Islet precursor cell (in vitro differentiated cells): ENCODE data around the gene TGFBR1.

Experiments
- DNase-seq: peaks from one replicate; pipeline ENCODE4 v3.0.0-alpha.2; 2018

Gene TGFBR1

GRCh38 chr9:99172124-99173091, 67.5 kb downstream of the TGFBR1 start:
- no peak for DNase-seq

DNA sequence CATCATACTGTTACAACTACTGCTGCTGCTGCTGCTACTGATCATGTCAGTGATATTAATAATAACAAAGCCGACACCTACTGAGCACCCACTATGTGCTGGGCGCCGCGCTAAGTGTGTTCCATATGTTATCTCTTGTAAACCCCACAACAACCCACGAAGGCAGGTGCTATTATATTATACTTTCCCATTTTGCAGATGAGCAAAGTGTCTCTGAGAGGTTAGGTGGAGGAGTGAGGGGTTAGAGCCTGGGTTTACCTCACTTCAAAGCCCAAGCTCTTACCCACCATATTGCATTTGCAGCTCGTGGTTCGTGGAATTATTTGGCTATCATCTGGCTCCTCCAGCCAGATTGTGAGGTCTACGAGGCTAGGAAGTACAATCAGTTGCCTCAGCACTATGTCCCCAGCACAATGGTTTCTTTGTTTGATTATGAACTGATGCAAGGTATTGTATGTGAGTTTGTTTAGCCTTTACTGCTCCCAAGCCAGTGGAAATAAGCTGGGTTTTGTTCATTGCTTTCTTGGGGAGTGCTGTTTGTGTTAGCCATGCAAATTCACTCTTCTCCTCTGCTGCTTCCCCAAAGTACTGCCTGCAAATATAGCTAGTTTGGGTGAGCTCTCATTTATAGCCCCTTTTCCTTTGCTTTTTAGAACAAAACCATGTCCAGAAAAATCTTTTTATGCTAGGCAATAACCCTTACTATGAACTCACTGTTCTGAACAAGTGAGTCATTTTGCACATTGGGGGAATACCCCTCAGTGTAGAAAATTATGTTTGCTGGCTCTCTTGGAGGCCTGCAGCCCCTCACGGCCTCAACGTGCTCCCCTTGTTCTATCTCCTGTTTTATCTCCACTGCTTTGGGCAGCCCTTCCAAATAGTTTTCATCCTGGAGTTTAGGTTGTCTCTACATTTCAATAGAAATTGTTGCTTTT, 68.9 kb downstream of the TGFBR1 start:
- DNase-seq: no peak

DNA sequence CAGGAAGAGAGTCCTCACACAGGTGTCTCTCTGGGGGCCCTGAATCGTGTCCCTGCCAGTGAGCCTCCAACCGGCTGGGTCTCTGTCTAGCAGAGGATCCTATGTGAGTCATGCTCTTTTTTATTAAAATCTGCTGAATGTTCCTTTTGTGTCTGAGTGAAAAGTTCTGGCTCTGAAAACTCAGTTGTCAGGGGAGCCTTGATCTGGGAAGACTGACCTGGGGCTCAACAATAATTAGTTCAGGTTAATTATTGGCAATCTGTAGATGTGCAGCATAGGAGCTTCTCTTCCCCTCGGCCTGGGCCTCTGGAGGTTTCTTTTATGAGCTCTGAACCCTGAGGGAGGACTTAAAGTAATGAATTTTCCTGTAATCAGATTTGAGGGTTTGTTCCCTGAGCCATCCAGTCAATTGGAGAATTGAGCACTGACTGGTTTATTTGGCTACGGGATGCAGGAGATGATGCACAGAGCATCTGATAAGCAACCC, 71.7 kb downstream of the TGFBR1 start:
- peak; percentile 80 for DNase-seq

DNA sequence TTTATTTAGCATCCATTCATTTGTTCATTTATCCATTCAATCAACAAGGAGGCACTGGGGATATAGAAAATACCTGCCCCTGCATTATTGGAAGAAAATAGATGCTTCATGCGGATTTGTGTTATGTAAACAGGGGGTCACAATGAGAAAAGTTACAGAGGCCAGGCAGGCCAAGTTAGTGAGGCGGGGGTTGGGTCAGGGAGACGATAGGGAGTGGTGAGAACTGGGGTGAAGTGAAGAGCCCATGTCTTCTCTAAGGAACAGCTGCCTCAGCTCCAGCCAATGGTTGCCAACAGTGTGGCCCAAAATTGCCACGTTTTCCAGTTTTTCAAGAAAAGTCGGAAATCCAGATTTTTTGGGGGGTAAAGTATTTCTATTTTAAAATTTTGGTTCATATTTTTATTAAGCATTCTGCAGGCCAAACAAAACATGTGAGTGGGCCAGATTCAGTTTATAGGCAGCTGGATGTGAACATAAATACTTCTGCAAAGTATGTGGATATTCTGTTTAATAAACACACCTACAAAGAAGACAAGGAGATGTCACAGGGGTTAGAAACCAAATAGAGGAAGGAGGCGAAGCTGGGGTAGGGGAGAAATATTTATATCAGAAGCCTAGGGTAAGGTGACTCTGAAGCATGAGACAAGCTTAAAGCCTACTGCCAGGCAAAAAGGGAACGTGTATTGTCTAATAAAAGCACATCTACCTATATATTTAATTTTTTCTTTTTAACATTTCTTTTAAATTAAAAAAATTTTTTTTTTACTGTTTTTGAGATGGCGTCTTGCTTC, 72.9 kb downstream of the TGFBR1 start:
- no peak for DNase-seq

DNA sequence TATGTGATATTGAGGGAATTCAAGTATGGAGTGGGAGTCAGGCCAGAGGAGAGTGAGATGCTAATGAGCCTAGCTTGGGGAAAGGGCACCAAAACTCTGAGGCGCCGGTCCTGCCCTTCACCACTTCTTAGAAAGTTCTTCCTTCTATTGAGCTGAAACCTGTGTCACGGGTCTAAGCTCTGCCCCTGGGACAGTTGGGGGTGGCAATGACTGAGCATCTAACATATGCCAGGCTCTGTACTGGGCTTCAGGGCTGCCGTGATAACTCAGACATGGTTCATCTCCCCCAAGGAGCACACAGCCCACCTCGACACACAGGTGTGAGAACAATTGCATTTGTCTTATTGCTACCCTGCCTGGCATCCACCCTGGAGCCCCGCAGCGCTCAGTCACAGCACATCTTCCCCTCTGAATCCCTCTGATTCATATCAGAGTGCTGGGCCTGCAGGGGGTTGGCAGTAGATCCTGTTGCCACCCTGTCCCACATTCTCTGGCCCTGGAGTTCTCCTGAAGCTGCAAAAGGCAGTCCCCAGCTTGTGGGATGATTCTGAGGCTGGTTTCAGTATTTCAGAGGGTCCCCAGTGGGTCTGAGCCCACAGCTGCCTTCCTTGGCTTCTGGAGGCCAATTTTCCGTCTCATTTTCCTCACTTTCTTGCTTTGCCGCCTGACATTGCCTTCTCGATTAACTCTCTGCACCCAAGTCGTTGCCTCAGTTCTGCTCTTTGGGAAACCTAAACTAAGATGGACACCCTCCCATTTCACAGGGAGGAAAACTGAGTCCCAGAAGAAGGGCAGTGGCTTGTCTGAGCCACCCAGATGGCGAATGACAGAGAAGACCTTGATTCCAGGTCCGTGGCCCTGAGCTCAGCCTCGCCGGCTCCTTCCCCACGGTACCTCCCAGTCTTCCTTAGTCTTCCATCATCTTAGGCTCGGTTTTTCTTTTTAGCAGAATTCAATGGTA, 74.3 kb downstream of the TGFBR1 start:
- DNase-seq: peak; percentile 29

DNA sequence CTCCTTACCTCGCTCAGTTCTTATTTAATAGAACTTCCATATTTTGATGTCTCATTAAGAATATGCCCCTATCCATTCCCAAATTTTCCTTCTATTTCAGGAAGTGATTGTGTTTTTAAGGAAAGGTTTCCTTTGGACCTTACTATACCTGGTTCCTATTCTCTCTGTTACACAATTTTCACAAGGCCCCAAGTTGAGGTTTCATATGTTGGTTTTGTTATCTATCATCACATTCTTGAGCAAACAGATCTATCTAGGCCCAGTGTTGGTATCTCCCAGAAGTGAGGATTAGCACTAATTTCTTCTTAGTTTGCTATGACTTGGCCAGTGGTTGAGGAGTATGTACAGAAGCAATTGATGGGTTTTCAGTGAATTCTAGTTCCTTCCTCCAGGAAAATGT, 75.3 kb downstream of the TGFBR1 start:
- no peak for DNase-seq

DNA sequence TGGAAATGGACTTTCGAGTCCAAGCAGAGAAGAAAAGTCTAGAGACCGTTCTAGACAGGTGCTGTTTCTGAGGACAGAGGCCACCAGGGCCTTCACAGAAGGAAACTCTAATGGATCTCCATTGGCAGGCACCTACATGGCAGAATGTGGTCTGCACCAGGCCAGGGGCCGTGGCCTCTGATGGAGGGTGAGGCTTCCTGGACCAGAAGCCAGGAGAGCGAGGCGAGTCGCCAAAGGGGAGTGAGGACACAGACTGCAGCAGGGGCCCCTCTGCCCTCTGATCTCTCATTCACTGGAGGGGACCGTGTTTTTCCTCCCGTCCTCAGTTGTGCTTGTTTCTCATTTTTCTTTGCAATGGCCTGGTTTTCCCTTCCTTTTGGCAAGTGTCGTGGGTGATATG, 75.7 kb downstream of the TGFBR1 start:
- no peak for DNase-seq

DNA sequence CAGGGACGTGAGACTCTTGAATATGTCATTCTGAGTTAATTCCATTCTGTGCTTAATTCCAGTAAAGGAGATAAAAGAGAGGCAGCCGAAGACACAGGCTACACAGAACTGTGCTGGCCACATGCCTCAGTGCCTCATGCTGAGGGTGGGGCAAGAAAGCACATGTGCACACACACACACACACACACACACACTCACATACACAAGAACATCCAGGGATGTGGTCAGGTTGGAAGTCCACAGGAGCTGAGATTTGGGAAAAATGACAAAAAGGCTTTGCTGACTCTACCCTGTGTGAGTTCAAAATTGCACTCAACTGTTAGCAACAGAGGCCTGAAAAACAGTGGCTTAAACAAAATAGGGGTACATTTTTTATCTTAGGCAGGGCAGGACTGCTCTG, 76.3 kb downstream of the TGFBR1 start:
- DNase-seq: no peak

- no peak for DNase-seq
Observed at GRCh38 chr9:99181621-99182020, 76.7 kb downstream of the TGFBR1 start.

DNA sequence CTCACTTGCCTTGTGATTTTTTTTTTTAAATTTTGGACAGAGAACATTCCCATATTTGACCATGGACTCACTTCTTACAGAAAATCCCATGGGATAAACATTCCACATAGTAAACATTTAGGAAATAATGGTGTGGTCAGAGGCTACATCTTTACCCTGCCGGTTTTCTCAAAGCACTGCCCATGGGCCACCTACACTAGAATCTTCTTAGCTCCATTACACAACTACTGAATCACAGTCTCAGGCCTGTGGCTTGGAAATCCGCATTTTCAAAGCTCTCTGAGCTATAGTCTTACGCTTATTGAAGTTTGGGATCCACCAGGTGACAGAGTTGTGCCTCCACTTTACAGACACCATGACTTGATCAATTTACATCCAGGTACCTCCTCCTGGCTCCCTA, 77.4 kb downstream of the TGFBR1 start:
- DNase-seq: no peak

- no peak for DNase-seq
Observed at GRCh38 chr9:99183616-99184015, 78.7 kb downstream of the TGFBR1 start.

DNA sequence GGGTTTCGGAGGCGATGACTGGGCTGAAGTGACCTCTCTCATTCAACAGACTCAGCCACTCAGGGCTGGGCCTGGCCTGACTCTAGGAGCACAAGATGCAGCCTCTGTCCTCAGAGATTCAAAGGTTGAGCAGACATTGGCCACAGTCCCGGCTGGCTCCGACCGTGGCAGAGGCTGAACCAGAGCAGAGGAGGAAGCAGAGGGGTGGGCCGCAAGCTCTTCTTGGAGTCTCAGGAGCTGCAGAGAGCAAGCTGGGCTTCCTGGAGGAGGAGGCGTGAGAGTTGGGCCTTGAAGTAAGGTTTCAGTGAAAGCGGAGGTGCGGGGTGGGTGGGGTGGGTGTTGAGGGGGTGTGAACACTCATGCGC, 79.2 kb downstream of the TGFBR1 start:
- no peak for DNase-seq

GRCh38 chr9:99184475-99185347, 79.8 kb downstream of the TGFBR1 start:
- peak; percentile 94 for DNase-seq

- DNase-seq: no peak
Observed at GRCh38 chr9:99185348-99185632, 80.4 kb downstream of the TGFBR1 start.

- DNase-seq: no peak
Observed at GRCh38 chr9:99185934-99186333, 81.0 kb downstream of the TGFBR1 start.

DNA sequence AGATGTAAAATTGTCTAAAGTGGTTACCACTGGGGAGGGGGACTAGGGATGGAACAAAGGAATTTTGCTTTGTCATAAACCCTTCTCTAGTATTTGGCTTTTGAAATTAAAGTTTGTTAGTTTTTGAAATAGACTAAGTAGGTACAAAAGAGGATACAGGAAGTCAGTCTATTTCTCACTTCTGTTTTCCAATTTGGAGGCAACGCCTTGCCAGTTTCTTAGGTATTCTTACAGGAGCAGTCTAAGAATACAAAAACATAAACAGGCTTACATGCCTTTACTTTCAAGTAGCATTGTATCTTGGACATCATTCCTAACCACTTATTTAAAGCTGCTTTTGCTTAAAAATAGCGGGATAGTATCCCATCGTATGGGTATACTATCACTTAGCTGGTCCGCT, 82.4 kb downstream of the TGFBR1 start:
- no peak for DNase-seq

GRCh38 chr9:99189186-99189585, 84.3 kb downstream of the TGFBR1 start:
- DNase-seq: no peak

- no peak for DNase-seq
Observed at GRCh38 chr9:99189887-99190596, 85.1 kb downstream of the TGFBR1 start.

- DNase-seq: no peak
Observed at GRCh38 chr9:99190597-99191283, 85.8 kb downstream of the TGFBR1 start.
